Upper lobe of right lung (tissue), 1 donor: ENCODE data around the gene MIOX. TPM values are rescaled to one million over a fixed set of nuclear protein-coding genes. Genes with fewer than 3 reads are reported as not detected.
A peak's percentile ranks its signal among the peaks of the same experiment; 100 is the strongest.

Experiments
- ATAC-seq: fragments of 200-7000 bp; cut with Tn5 transposase; one replicate; pipeline ENCODE4 v1.9.1; 2020; ENCODE audit warnings: mild to moderate bottlenecking, moderate library complexity
- DNase-seq: peaks from one replicate; pipeline ENCODE4 v3.0.0-alpha.2; 2020
- H3K27ac ChIP-seq: fragments of 200-600 bp; one replicate; pipeline ENCODE4 v1.8.0; 2022
- H3K27me3 ChIP-seq: fragments of 200-600 bp; one replicate; pipeline ENCODE4 v1.8.0; 2022; ENCODE audit warnings: mild to moderate bottlenecking
- H3K36me3 ChIP-seq: fragments of 200-600 bp; one replicate; pipeline ENCODE4 v1.8.0; 2022
- H3K4me1 ChIP-seq: fragments of 200-600 bp; one replicate; pipeline ENCODE4 v1.8.0; 2022
- H3K4me3 ChIP-seq: fragments of 200-600 bp; one replicate; pipeline ENCODE4 v1.8.0; 2022; ENCODE audit warnings: mild to moderate bottlenecking
- H3K9me3 ChIP-seq: fragments of 200-600 bp; one replicate; pipeline ENCODE4 v1.8.0; 2022
- CTCF ChIP-seq: fragments of 200-600 bp; IDR thresholded peaks from one replicate; pipeline ENCODE4 v1.8.0; 2022; ENCODE audit warnings: antibody characterized with exemption
- intact Hi-C: fragments of 100-400 bp; cut with DNase I; formaldehyde crosslinking; loops from one replicate; pipeline ENCODE4 v1.11.0; 2022
- total RNA-seq: library from RNA; stranded (reverse); fragmentation: NEBNext Ultra II Directional; extraction: Animal tissue kit (Norgen Biotek cat#: 25700); gene quantifications from one replicate; pipeline ENCODE4 v1.2.1, GENCODE V29; 2021
- donor health status: DM: no; HTN: yes; CAD: no; lungs with severe emphysema.

MIOX gene
- total RNA-seq, 1 donor from 2014 or later = not detected

GRCh38 chr22:50504369-50505211 is 17.9 kb downstream of the MIOX start:
- no peaks in the 10 kb centered on the region for H3K27me3 ChIP-seq
- DNase-seq (no peak), ATAC-seq (no peak)
- H3K4me1 ChIP-seq = peaks cover 17% of the 10 kb centered on the region
- intact Hi-C loops = loop anchor here (10.0 kb wide), 1 partner anchor 240 kb away; the partner anchor contains the start of gene MAPK12
- peaks cover 29% of the 10 kb centered on the region for H3K36me3 ChIP-seq
- TF ChIP-seq CTCF = no peak
- H3K9me3 ChIP-seq = no peaks in the 10 kb centered on the region
- no peak overlapping the region for H3K4me3 ChIP-seq
- no peak overlapping the region for H3K27ac ChIP-seq

- intact Hi-C loops = loop anchor here (10.0 kb wide), 1 partner anchor 241 kb away; the partner anchor contains the start of gene MAPK12
- no peak for TF ChIP-seq CTCF
- Histone ChIP-seq H3K4me1 (peaks cover 17% of the 10 kb centered on the region), H3K4me3 (no peak overlapping the region), H3K36me3 (peaks cover 29% of the 10 kb centered on the region), H3K27ac (no peak overlapping the region), H3K9me3 (no peaks in the 10 kb centered on the region), H3K27me3 (no peaks in the 10 kb centered on the region)
- ATAC-seq (no peak), DNase-seq (no peak)
Observed at GRCh38 chr22:50505276-50505775, 18.7 kb downstream of the MIOX start.

- Histone ChIP-seq H3K36me3 (peaks cover 29% of the 10 kb centered on the region), H3K4me1 (peaks cover 17% of the 10 kb centered on the region), H3K9me3 (no peaks in the 10 kb centered on the region), H3K27ac (no peak overlapping the region), H3K4me3 (peak overlapping the region; percentile 91), H3K27me3 (no peaks in the 10 kb centered on the region)
- DNase-seq (no peak), ATAC-seq (no peak)
- intact Hi-C loops = loop anchor here (10.0 kb wide), 1 partner anchor 241 kb away; the partner anchor contains the start of gene MAPK12
- TF ChIP-seq CTCF = no peak
Observed at GRCh38 chr22:50505776-50506610, 19.3 kb downstream of the MIOX start.

- peaks cover 29% of the 10 kb centered on the region for H3K36me3 ChIP-seq
- H3K27ac ChIP-seq = peak overlapping the region; percentile 84
- H3K4me3 ChIP-seq = peak overlapping the region; percentile 91
- no peak for DNase-seq
- peaks cover 20% of the 10 kb centered on the region for H3K4me1 ChIP-seq
- no peaks in the 10 kb centered on the region for H3K27me3 ChIP-seq
- ATAC-seq = peak; percentile 1
- intact Hi-C loops = loop anchor here (10.0 kb wide), 1 partner anchor 242 kb away; the partner anchor contains the start of gene MAPK12
- TF ChIP-seq CTCF = no peak
- no peaks in the 10 kb centered on the region for H3K9me3 ChIP-seq
Observed at GRCh38 chr22:50506611-50507420, 20.2 kb downstream of the MIOX start.
